Vagina (tissue), 2 donors: ENCODE results near the gene ID3. TPM values are rescaled to one million over a fixed set of nuclear protein-coding genes. Genes with fewer than 3 reads are reported as not detected.

Experiments
- DNase-seq, 2 donors: peaks; one replicate each; pipeline ENCODE4 v3.0.0-alpha.2; 2017; ENCODE audit errors: extremely low spot score in 2 of 2
- H3K27ac ChIP-seq: fragments of 200-600 bp; sonication (generic); one replicate; pipeline ENCODE4 v1.5.1; 2019
- H3K27me3 ChIP-seq: fragments of 200-600 bp; sonication (generic); one replicate; pipeline ENCODE4 v1.5.1; 2019
- H3K36me3 ChIP-seq, 2 donors: fragments of 200-600 bp; sonication (generic); one replicate each; pipeline ENCODE4 v1.5.1; 2017 to 2019
- H3K4me1 ChIP-seq: fragments of 200-600 bp; sonication (generic); one replicate; pipeline ENCODE4 v1.5.1; 2019
- H3K4me3 ChIP-seq, 2 donors: fragments of 200-600 bp; sonication (generic); 1 replicate in 1 of 2; 2 replicates in 1 of 2; pipeline ENCODE4 v1.5.1; 2016 to 2019
- H3K9me3 ChIP-seq: fragments of 200-600 bp; sonication (generic); one replicate; pipeline ENCODE4 v1.5.1; 2019
- CTCF ChIP-seq, 3 experiments: fragments of 450-650 bp in 2 of 3; fragments of 200-600 bp in 1 of 3; sonication (generic) in 1 of 3; IDR thresholded peaks; one replicate each; pipeline ENCODE4 v1.5.1; 2017 to 2019; ENCODE audit warnings: antibody characterized with exemption in 3 of 3, mild to moderate bottlenecking in 2 of 3, moderate library complexity in 2 of 3
- POLR2A ChIP-seq, 2 donors: fragments of 450-650 bp; IDR thresholded peaks; one replicate each; pipeline ENCODE4 v1.6.1; 2017; ENCODE audit warnings: antibody characterized with exemption in 2 of 2, mild to moderate bottlenecking in 2 of 2, moderate library complexity in 2 of 2
- POLR2AphosphoS5 ChIP-seq, 2 donors: sonication (generic); formaldehyde crosslinking; IDR thresholded peaks; one replicate each; pipeline ENCODE4 v1.9.0; 2017; ENCODE audit warnings: antibody characterized with exemption in 2 of 2, mild to moderate bottlenecking in 2 of 2, low read depth in 1 of 2; ENCODE audit not compliant: insufficient read depth in 1 of 2
- intact Hi-C: fragments of 100-400 bp; cut with DNase I; formaldehyde crosslinking; loops from one replicate; pipeline ENCODE4 v1.15.1; 2023
- total RNA-seq: library from RNA; depleted of rRNA; stranded (reverse); fragments of >200 nt; gene quantifications from one replicate; pipeline ENCODE4 v1.2.3, GENCODE V29; 2016

The ID3 gene
- total RNA-seq, 1 donor from 2014 or later = 358 TPM

DNA sequence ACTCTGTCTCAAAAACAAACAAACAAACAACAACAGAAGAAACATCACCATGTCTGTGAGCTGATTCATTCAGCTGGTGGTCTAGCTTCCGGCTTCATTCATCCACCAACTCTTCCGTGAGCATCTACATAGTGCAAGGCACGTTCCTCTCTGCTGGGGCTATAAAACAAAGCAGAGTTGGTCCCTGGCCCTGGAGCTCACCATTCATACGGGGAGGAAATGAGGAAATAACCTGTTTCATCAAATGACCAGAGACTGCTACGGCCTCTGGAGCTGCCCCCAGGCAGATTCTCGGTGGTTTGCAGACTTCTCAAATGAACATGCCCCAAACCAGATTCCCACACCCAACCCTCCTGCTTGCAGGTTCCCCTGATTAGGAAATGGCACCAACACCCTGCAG lies 41.0 kb upstream of the ID3 start:
- Histone ChIP-seq H3K9me3 (no peaks in the 10 kb centered on the region), H3K4me3 (no peak overlapping the region), H3K27ac (no peak overlapping the region), H3K4me1 (peaks cover 7% of the 10 kb centered on the region), H3K36me3 (no peaks in the 10 kb centered on the region), H3K27me3 (no peaks in the 10 kb centered on the region)
- intact Hi-C loops = no loop called here
- TF ChIP-seq CTCF (IDR thresholded peaks at IDR 0.05) (no peak), POLR2A (IDR thresholded peaks at IDR 0.05) (no peak), POLR2AphosphoS5 (IDR thresholded peaks at IDR 0.05; ENCODE audit: insufficient read depth in 1 of 2, low read depth in 1 of 2) (no peak)
- DNase-seq = no peak

GRCh38 chr1:23599125-23599524 lies 39.8 kb upstream of the ID3 start:
- intact Hi-C loops = no loop called here
- no peaks in the 10 kb centered on the region for H3K36me3 ChIP-seq
- TF ChIP-seq CTCF (IDR thresholded peaks at IDR 0.05) (no peak), POLR2A (IDR thresholded peaks at IDR 0.05) (no peak)

DNA sequence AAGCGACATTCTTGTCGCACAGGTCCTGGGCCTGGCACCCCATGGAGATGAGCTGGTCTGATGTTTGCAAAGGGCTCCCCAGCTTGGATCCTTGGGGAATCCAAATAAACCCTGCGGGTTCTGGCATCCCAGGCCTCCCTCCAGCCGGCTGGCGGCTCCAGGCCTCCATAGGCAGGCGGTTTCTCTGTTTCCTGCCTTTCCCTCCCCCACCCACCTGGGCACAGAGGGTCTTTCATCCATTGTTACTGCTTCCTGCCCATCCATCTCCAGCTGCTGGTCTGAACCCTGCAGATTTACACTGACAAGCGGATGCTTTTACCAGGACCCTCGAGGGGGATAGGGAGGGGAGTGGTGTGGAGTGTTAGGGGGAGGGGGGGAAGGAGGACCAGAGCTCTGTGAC lies 39.1 kb upstream of the ID3 start:
- Histone ChIP-seq H3K4me3 (no peak overlapping the region), H3K4me1 (peaks cover 14% of the 10 kb centered on the region), H3K9me3 (no peaks in the 10 kb centered on the region), H3K27ac (no peak overlapping the region), H3K36me3 (no peaks in the 10 kb centered on the region), H3K27me3 (no peaks in the 10 kb centered on the region)
- TF ChIP-seq CTCF (IDR thresholded peaks at IDR 0.05) = no peak
- no peak for TF ChIP-seq POLR2A (IDR thresholded peaks at IDR 0.05)
- TF ChIP-seq POLR2AphosphoS5 (IDR thresholded peaks at IDR 0.05; ENCODE audit: insufficient read depth in 1 of 2, low read depth in 1 of 2) = no peak
- DNase-seq = no peak
- intact Hi-C loops = no loop called here

More at GRCh38 chr1:23599125-23599524, 39.8 kb upstream of the ID3 start:
- no peak overlapping the region for H3K27ac ChIP-seq
- no peaks in the 10 kb centered on the region for H3K9me3 ChIP-seq
- peaks cover 7% of the 10 kb centered on the region for H3K4me1 ChIP-seq
- no peaks in the 10 kb centered on the region for H3K27me3 ChIP-seq
- DNase-seq = no peak
- no peak overlapping the region for H3K4me3 ChIP-seq

- intact Hi-C loops = no loop called here
- no peaks in the 10 kb centered on the region for H3K27me3 ChIP-seq
- H3K27ac ChIP-seq = no peak overlapping the region
These were observed 38.5 kb upstream of the ID3 start for GRCh38 chr1:23597635-23598388.

More at GRCh38 chr1:23597635-23598388, 38.5 kb upstream of the ID3 start:
- no peak overlapping the region for H3K4me3 ChIP-seq
- DNase-seq = no peak
- peaks cover 20% of the 10 kb centered on the region for H3K4me1 ChIP-seq
- H3K9me3 ChIP-seq = no peaks in the 10 kb centered on the region
- no peaks in the 10 kb centered on the region for H3K36me3 ChIP-seq
- TF ChIP-seq POLR2AphosphoS5 (IDR thresholded peaks at IDR 0.05; ENCODE audit: insufficient read depth in 1 of 2, low read depth in 1 of 2) = no peak
- TF ChIP-seq POLR2A (IDR thresholded peaks at IDR 0.05) = no peak
- TF ChIP-seq CTCF (IDR thresholded peaks at IDR 0.05) = no peak
